ENCODE data around the gene TTC33. TPM values are rescaled to one million over a fixed set of nuclear protein-coding genes. Genes with fewer than 3 reads are reported as not detected.
A peak's percentile ranks its signal among the peaks of the same experiment; 100 is the strongest.

The TTC33 gene
- total RNA-seq, 1 donor, result 13.7 TPM

DNA sequence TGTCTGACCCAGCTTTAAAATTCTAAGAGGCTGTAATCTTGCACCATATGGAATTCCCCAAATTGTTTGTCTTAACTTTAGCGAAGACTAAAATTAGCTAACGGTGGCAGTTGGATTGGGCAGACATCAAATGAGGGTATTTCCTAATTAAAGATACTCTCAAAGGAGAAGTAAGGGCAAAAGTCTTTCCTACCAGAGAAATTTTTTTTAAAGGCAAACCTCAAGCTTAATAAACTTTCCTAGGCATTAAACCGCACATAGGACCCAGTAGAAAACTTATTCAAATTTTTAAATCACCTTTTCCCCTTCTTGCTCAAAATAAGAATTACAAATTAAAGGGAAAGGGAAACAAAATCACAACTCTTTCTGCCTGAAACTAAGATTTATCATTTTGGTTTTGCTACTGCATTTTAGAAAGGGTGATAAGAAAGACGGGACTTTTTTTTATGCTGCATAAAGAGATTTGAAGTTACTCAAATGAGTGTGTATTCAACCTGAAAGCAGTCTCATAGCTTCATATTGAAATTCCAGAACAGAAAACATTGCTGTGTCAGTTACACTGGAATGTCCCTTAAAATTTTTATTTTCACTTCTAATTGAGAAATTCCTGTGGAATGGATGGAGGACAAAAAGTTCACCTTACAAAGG is 265.2 kb downstream of the TTC33 start:
- TF ChIP-seq CTCF (IDR thresholded peaks at IDR 0.05; ENCODE audit: insufficient read depth, low read length), result no peak
- H3K4me3 ChIP-seq (ENCODE audit: low read depth, low read length), result no peak overlapping the region
- DNase-seq (ENCODE audit: low read depth), result no peak

GRCh38 chr5:40489421-40489820 is 266.3 kb downstream of the TTC33 start:
- no peak overlapping the region for H3K4me3 ChIP-seq (ENCODE audit: low read depth, low read length)
- TF ChIP-seq CTCF (IDR thresholded peaks at IDR 0.05; ENCODE audit: insufficient read depth, low read length), result no peak
- DNase-seq (ENCODE audit: low read depth), result no peak

GRCh38 chr5:40486437-40487275 is 269.1 kb downstream of the TTC33 start:
- DNase-seq (ENCODE audit: low read depth), result peak; percentile 38
- no peak for TF ChIP-seq CTCF (IDR thresholded peaks at IDR 0.05; ENCODE audit: insufficient read depth, low read length)
- H3K4me3 ChIP-seq (ENCODE audit: low read depth, low read length), result no peak overlapping the region

DNA sequence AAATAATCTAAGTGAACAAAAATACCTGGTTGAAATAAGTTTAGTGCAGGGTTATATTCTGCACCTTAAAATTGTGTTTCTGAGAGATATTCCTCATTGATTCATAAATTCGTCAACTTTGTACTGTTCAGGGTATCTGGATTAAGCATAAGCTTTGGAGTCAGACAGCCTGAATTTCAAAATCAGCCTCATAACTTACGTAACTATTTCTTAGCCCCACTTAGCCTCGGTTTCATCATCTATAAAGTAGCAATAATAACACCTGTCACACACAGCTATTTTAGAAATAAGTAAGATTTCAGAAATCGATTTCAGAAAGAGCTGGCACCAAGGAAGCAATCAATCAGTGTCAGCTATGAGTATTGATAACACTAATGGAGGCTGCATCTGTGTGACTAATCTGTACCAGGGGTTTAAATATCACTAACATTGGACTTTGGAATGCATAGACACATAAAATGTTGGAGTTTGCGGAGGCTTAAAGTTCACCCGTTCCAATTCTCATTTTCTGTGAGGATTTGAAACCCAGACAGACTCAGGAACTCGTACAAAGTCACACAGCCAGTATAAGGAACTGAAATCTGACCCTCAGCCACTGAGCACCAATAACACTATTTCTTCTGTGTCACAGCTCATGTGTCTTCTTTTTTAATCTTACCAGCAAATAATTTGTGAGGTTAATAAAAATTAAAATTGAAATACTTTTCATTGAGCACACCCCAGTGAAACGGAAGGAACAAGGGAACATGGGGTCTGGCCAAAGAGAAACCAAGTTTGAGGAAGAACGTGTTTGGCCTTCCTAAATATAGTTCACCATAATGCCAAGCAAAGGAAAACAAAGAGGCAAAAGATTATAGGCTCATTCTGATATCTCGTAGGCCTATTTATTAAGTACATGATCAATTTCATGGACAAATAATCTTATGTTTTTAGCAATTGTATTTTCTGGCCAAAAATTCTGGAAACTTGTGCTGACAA is 270.5 kb downstream of the TTC33 start:
- no peak for TF ChIP-seq CTCF (IDR thresholded peaks at IDR 0.05; ENCODE audit: insufficient read depth, low read length)
- H3K4me3 ChIP-seq (ENCODE audit: low read depth, low read length), result no peak overlapping the region
- DNase-seq (ENCODE audit: low read depth), result no peak

DNA sequence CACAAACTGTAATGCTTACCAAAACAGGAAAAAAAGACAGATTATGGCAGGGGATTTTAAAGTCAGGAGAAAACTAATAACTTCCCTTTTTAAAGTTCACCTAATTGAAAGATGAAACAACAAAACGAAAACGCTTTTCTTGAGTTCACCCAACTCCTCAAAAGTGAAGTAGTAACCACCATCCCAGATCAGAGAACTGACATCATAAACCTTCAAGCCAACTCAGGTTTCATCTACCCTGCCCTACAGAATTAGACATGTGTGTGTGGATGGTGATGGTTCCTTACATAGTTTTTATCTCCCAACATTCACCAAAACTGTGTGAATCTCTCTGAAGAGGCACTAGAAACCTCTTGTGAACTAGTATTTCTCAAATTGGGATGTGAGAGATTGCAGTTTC is 271.3 kb downstream of the TTC33 start:
- TF ChIP-seq CTCF (IDR thresholded peaks at IDR 0.05; ENCODE audit: insufficient read depth, low read length), result no peak
- DNase-seq (ENCODE audit: low read depth), result no peak
- no peak overlapping the region for H3K4me3 ChIP-seq (ENCODE audit: low read depth, low read length)

DNA sequence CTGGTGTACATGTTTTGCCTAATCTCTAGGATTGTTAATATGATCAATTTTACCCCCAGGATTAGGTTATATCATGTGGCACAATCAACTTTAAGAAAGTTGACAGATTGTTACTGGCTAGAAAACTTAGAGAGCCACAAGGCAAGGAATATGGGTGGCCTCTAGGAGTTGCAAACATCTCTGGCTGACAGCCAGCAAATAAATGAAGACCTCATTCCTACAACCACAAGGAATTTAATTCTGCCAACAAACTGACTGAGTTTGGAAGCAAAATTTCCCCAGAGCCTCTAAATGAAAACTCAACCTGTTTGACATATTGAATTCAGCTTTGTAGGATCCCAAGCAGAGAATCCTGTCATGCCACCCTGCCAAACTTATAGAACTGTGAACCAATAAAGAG is 272.4 kb downstream of the TTC33 start:
- TF ChIP-seq CTCF (IDR thresholded peaks at IDR 0.05; ENCODE audit: insufficient read depth, low read length), result no peak
- peak; percentile 50 for DNase-seq (ENCODE audit: low read depth)
- no peak overlapping the region for H3K4me3 ChIP-seq (ENCODE audit: low read depth, low read length)
